Body of pancreas (tissue), 4 donors: ENCODE results near the gene CSF1R.

Experiments used
- POLR2A ChIP-seq, 3 donors: fragments of 450-650 bp; IDR thresholded peaks; one replicate each; pipeline ENCODE4 v1.6.1; 2016; ENCODE audit warnings: antibody characterized with exemption in 3 of 3, mild to moderate bottlenecking in 2 of 3
- TF ChIP-seq, protein P1 (sequence below), 7 experiments: fragments of 450-650 bp in 4 of 7; fragments of 200-600 bp in 3 of 7; sonication (generic) in 3 of 7; IDR thresholded peaks; one replicate each; pipeline ENCODE4 v1.5.1; 2016 to 2019; ENCODE audit warnings: antibody characterized with exemption in 7 of 7

DNA sequence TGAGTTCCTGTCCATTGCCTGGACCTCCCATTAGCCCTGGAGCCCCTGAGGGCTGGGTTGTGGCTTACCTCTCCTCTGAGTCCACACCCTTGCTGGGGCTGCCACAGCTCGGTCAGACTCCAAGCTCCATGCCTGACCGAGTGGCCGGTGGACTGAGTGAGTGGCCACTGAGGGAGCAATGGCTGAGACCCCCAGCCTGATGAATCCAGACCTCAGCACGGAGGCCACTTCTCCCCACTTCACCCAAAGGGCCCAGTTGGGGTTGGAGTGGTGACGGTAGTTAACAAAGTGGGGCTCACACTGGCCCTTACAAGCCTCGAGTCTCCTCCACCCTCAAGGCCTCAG, 40.5 kb upstream of the CSF1R start:
- TF ChIP-seq, protein P1, sequence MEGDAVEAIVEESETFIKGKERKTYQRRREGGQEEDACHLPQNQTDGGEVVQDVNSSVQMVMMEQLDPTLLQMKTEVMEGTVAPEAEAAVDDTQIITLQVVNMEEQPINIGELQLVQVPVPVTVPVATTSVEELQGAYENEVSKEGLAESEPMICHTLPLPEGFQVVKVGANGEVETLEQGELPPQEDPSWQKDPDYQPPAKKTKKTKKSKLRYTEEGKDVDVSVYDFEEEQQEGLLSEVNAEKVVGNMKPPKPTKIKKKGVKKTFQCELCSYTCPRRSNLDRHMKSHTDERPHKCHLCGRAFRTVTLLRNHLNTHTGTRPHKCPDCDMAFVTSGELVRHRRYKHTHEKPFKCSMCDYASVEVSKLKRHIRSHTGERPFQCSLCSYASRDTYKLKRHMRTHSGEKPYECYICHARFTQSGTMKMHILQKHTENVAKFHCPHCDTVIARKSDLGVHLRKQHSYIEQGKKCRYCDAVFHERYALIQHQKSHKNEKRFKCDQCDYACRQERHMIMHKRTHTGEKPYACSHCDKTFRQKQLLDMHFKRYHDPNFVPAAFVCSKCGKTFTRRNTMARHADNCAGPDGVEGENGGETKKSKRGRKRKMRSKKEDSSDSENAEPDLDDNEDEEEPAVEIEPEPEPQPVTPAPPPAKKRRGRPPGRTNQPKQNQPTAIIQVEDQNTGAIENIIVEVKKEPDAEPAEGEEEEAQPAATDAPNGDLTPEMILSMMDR (IDR thresholded peaks at IDR 0.05) = no peak
- TF ChIP-seq POLR2A (IDR thresholded peaks at IDR 0.05) = no peak
